ENCODE data around the gene FXYD6. TPM values are rescaled to one million over a fixed set of nuclear protein-coding genes. Genes with fewer than 3 reads are reported as not detected.
"Not testable (repeated sequence)": the region's sequence is repeated elsewhere in the genome, so short reads cannot be mapped to it uniquely, and the experiment has no call there.

The FXYD6 gene
- total RNA-seq, 1 experiment from 2014 or later, result 12.2 TPM

DNA sequence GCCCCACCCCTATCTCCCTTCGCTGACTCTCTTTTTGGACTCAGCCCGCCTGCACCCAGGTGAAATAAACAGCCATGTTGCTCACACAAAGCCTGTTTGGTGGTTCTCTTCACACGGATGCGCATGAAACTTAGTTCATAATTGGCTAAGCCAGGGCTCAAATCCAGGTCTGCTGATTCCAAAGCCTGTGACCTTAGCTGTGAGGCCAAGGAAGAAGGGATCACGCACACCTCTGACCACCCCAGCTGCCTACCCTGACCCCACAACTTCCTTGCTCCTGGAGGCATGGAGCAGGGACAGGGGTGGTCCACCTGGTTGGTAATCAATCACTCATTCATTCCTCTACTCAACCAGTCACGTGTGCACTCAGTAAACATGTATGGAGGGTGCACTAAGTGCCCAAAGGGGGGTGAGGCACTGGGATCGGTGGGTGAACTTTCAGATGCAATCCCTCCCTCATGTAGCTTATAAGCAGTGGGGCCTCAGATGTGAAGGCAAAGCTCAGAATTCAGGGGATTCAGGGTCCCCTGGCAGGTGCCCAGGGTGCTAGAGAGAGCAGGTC lies 62.2 kb downstream of the FXYD6 start:
- BruUV-seq (replicated peaks), result no TSS peak
- Histone ChIP-seq H3K9me3 (ENCODE audit: low read depth, low read length, poor library complexity, severe bottlenecking) (no peaks in the 10 kb centered on the region), H3K36me3 (ENCODE audit: insufficient read depth, low read length, poor library complexity, severe bottlenecking) (no peaks in the 10 kb centered on the region), H3K4me3 (ENCODE audit: low read depth, low read length, poor library complexity, severe bottlenecking) (no peak overlapping the region), H3K27me3 (replicated peaks; ENCODE audit: insufficient read depth, low read depth, low read length, poor library complexity) (no peaks in the 10 kb centered on the region), H3K27ac (ENCODE audit: low read depth, low read length, poor library complexity, severe bottlenecking) (no peak overlapping the region), H3K4me1 (ENCODE audit: insufficient read depth, low read length, poor library complexity, severe bottlenecking) (peaks cover 41% of the 10 kb centered on the region)
- ChIA-PET CTCF (interaction anchor here (3.7 kb wide), 1 partner anchor 388 kb away, joined by 40 read pairs; no protein-coding TSS in a partner anchor), POLR2A (ENCODE audit: low non-redundant PET) (no interaction called here)
- DNase-seq (ENCODE audit: low spot score), result no peak
- TF ChIP-seq EZH2 (IDR thresholded peaks at IDR 0.05; ENCODE audit: borderline replicate concordance, low read depth, low read length, poor library complexity, severe bottlenecking), result no peak
- intact Hi-C loops (cut with micrococcal nuclease; ENCODE audit: unreplicated experiment), result no loop called here

DNA sequence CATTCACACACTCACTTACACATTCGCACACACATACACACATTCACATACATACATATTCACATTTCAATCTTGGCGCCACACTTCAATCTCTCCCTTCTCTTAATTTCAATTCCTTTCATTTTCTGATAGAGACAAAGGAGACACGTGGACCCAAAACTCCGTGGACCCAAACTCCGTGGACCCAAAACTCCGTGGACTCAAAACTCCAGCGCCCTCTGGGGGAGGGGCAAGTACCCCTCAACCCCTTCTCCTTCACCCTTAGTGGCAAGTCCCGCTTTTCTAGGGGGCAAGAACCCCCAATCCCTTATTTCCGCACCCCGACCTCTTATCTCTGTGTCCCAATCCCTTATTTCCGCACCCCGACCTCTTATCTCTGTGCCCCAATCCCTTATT lies 66.4 kb downstream of the FXYD6 start:
- POLR2A ChIA-PET (ENCODE audit: low non-redundant PET); H3K27ac ChIP-seq (ENCODE audit: low read depth, low read length, poor library complexity, severe bottlenecking); BruUV-seq (replicated peaks); H3K4me3 ChIP-seq (ENCODE audit: low read depth, low read length, poor library complexity, severe bottlenecking); H3K9me3 ChIP-seq (ENCODE audit: low read depth, low read length, poor library complexity, severe bottlenecking); H3K36me3 ChIP-seq (ENCODE audit: insufficient read depth, low read length, poor library complexity, severe bottlenecking); intact Hi-C loops (cut with micrococcal nuclease; ENCODE audit: unreplicated experiment); DNase-seq (ENCODE audit: low spot score); H3K27me3 ChIP-seq (replicated peaks; ENCODE audit: insufficient read depth, low read depth, low read length, poor library complexity): not testable (repeated sequence)
- H3K4me1 ChIP-seq (ENCODE audit: insufficient read depth, low read length, poor library complexity, severe bottlenecking), result peaks cover 20% of the 10 kb centered on the region
- CTCF ChIA-PET, result interaction anchor here (0.8 to 3.1 kb wide), 5 partner anchors 7 to 383 kb away, joined by 4 to 59 read pairs (median 4); no protein-coding TSS in a partner anchor

DNA sequence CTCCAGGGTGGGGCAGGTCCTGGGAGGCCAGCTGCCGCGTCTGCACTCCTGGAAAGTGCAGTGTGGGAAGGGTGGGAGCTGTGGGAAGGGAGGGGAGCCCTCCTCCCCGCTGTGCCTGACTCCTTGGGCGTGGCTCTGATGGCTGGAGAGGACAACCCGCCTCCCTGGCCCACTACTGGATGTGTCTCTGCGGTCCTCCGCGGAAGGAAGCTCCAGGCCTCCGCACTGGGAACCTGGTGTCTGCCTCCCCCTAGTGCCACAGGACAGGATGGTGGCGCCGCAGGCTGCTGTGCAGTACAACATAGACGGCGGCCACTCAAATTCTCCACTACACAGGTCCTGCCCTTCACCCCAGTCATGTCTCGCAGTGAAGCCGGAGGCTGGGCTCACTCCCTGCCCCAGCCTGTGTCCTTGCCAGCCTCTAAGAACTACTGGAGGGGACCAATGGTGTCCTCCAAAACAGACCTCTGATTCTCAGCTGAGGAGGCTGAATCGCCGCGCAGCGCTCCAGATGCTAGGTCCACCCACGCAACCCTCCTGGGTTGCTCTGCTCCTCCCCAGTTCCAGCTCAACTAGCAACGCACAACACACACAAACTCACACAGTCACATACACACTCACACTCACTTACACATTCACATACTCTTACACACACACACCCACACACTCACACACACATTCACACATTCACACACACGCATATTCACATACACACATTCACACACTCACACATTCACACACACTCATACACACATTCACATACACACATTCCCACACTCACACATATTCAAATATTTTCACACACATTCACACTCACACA lies 67.0 kb downstream of the FXYD6 start:
- peak; percentile 81 for DNase-seq (ENCODE audit: low spot score)
- POLR2A ChIA-PET (ENCODE audit: low non-redundant PET), result interaction anchor here (0.7 kb wide), 1 partner anchor 262 kb away, joined by 6 read pairs; no protein-coding TSS in a partner anchor
- Histone ChIP-seq H3K36me3 (ENCODE audit: insufficient read depth, low read length, poor library complexity, severe bottlenecking) (no peaks in the 10 kb centered on the region), H3K27ac (ENCODE audit: low read depth, low read length, poor library complexity, severe bottlenecking) (no peak overlapping the region), H3K27me3 (replicated peaks; ENCODE audit: insufficient read depth, low read depth, low read length, poor library complexity) (peaks cover 3% of the 10 kb centered on the region), H3K9me3 (ENCODE audit: low read depth, low read length, poor library complexity, severe bottlenecking) (no peaks in the 10 kb centered on the region), H3K4me3 (ENCODE audit: low read depth, low read length, poor library complexity, severe bottlenecking) (peak overlapping the region; percentile 24), H3K4me1 (ENCODE audit: insufficient read depth, low read length, poor library complexity, severe bottlenecking) (peaks cover 14% of the 10 kb centered on the region)
- TF ChIP-seq EZH2 (IDR thresholded peaks at IDR 0.05; ENCODE audit: borderline replicate concordance, low read depth, low read length, poor library complexity, severe bottlenecking), result no peak
- TF ChIP-seq, protein P1, sequence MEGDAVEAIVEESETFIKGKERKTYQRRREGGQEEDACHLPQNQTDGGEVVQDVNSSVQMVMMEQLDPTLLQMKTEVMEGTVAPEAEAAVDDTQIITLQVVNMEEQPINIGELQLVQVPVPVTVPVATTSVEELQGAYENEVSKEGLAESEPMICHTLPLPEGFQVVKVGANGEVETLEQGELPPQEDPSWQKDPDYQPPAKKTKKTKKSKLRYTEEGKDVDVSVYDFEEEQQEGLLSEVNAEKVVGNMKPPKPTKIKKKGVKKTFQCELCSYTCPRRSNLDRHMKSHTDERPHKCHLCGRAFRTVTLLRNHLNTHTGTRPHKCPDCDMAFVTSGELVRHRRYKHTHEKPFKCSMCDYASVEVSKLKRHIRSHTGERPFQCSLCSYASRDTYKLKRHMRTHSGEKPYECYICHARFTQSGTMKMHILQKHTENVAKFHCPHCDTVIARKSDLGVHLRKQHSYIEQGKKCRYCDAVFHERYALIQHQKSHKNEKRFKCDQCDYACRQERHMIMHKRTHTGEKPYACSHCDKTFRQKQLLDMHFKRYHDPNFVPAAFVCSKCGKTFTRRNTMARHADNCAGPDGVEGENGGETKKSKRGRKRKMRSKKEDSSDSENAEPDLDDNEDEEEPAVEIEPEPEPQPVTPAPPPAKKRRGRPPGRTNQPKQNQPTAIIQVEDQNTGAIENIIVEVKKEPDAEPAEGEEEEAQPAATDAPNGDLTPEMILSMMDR (conservative IDR thresholded peaks at IDR 0.05; ENCODE audit: low read depth, low read length), result peak; percentile 76
- intact Hi-C loops (cut with micrococcal nuclease; ENCODE audit: unreplicated experiment), result loop anchor here (2.0 kb wide), 1 partner anchor 383 kb away; no protein-coding TSS in a partner anchor
- CTCF ChIA-PET, result interaction anchor here (0.6 to 3.1 kb wide), 10 partner anchors 8 to 493 kb away, joined by 3 to 59 read pairs (median 4); no protein-coding TSS in a partner anchor
- BruUV-seq (replicated peaks), result no TSS peak

DNA sequence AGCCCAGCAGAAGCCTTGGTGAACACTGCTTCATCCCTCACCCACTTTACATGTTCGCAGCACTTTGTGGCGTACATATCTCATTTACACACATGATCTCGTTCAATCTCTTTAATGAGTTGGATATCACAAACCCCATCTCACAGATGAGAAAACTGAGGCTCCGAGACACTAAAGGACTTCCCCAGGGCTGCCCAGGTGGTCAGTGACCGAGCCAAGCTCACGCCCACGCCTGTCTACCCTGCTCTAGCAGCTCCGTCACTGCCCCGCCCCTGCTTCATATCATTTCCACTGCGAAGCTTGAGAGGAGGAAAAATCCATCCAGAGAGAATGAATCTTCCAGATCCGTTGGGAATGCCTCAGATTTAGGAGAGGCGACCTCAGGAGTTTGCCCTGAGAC lies 67.7 kb downstream of the FXYD6 start:
- Histone ChIP-seq H3K9me3 (ENCODE audit: low read depth, low read length, poor library complexity, severe bottlenecking) (no peaks in the 10 kb centered on the region), H3K36me3 (ENCODE audit: insufficient read depth, low read length, poor library complexity, severe bottlenecking) (no peaks in the 10 kb centered on the region), H3K4me3 (ENCODE audit: low read depth, low read length, poor library complexity, severe bottlenecking) (no peak overlapping the region), H3K4me1 (ENCODE audit: insufficient read depth, low read length, poor library complexity, severe bottlenecking) (peaks cover 11% of the 10 kb centered on the region), H3K27ac (ENCODE audit: low read depth, low read length, poor library complexity, severe bottlenecking) (no peak overlapping the region), H3K27me3 (replicated peaks; ENCODE audit: insufficient read depth, low read depth, low read length, poor library complexity) (peaks cover 3% of the 10 kb centered on the region)
- no peak for TF ChIP-seq EZH2 (IDR thresholded peaks at IDR 0.05; ENCODE audit: borderline replicate concordance, low read depth, low read length, poor library complexity, severe bottlenecking)
- TF ChIP-seq, protein P1 (conservative IDR thresholded peaks at IDR 0.05; ENCODE audit: low read depth, low read length), result no peak
- no peak for DNase-seq (ENCODE audit: low spot score)
- CTCF ChIA-PET, result interaction anchor here (0.6 to 3.1 kb wide), 7 partner anchors 9 to 492 kb away, joined by 3 to 59 read pairs (median 4); no protein-coding TSS in a partner anchor
- no TSS peak for BruUV-seq (replicated peaks)
- POLR2A ChIA-PET (ENCODE audit: low non-redundant PET), result interaction anchor here (0.7 kb wide), 1 partner anchor 261 kb away, joined by 6 read pairs; no protein-coding TSS in a partner anchor
- intact Hi-C loops (cut with micrococcal nuclease; ENCODE audit: unreplicated experiment), result loop anchor here (2.0 kb wide), 1 partner anchor 382 kb away; no protein-coding TSS in a partner anchor

Measured in A673 (cell line).